Measurements from ENCODE around the gene RPS6KA1. TPM values are rescaled to one million over a fixed set of nuclear protein-coding genes. Genes with fewer than 3 reads are reported as not detected.

The RPS6KA1 gene
- total RNA-seq, 1 experiment from 2014 or later, result 65.5 TPM

DNA sequence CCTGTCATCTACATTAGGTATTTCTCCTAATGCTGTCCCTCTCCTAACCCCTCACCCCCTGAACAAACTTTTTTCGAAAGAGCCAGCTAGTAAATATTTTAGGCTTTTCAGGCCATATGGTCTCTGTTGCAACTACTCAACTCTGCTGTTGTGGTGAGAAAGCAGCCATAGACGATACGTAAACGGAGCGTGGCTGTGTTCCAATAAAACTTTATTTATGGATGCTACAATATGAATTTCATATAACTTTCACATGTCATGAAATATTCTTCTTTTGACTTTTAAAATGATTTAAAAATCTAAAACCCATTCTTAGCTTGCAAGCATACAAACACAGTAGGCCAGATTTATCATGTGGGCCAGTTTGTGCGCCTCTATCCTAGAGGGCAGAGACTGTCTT is 11.2 kb upstream of the RPS6KA1 start:
- H3K4me3 Mint-ChIP-seq, result no peak overlapping the region
- no peaks in the 10 kb centered on the region for H3K27me3 Mint-ChIP-seq (ENCODE audit: low read depth)
- H3K4me1 Mint-ChIP-seq, result peaks cover 9% of the 10 kb centered on the region
- H3K9me3 Mint-ChIP-seq, result no peaks in the 10 kb centered on the region
- ChIA-PET POLR2A (interaction anchor here (0.5 kb wide), 1 partner anchor 267 kb away, joined by 3 read pairs; no protein-coding TSS in a partner anchor), CTCF (interaction anchor here (0.9 kb wide), 1 partner anchor 19 kb away, joined by 3 read pairs; no protein-coding TSS in a partner anchor)
- no peaks in the 10 kb centered on the region for H3K36me3 Mint-ChIP-seq
- DNase-seq (ENCODE audit: low spot score) (no peak), ATAC-seq (no peak)
- no peak overlapping the region for H3K27ac Mint-ChIP-seq
- TF ChIP-seq, protein P1, sequence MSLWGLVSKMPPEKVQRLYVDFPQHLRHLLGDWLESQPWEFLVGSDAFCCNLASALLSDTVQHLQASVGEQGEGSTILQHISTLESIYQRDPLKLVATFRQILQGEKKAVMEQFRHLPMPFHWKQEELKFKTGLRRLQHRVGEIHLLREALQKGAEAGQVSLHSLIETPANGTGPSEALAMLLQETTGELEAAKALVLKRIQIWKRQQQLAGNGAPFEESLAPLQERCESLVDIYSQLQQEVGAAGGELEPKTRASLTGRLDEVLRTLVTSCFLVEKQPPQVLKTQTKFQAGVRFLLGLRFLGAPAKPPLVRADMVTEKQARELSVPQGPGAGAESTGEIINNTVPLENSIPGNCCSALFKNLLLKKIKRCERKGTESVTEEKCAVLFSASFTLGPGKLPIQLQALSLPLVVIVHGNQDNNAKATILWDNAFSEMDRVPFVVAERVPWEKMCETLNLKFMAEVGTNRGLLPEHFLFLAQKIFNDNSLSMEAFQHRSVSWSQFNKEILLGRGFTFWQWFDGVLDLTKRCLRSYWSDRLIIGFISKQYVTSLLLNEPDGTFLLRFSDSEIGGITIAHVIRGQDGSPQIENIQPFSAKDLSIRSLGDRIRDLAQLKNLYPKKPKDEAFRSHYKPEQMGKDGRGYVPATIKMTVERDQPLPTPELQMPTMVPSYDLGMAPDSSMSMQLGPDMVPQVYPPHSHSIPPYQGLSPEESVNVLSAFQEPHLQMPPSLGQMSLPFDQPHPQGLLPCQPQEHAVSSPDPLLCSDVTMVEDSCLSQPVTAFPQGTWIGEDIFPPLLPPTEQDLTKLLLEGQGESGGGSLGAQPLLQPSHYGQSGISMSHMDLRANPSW (CRISPR knock-in tag; conservative IDR thresholded peaks at IDR 0.05; ENCODE audit: low read depth), result no peak
- TF ChIP-seq, protein P2, sequence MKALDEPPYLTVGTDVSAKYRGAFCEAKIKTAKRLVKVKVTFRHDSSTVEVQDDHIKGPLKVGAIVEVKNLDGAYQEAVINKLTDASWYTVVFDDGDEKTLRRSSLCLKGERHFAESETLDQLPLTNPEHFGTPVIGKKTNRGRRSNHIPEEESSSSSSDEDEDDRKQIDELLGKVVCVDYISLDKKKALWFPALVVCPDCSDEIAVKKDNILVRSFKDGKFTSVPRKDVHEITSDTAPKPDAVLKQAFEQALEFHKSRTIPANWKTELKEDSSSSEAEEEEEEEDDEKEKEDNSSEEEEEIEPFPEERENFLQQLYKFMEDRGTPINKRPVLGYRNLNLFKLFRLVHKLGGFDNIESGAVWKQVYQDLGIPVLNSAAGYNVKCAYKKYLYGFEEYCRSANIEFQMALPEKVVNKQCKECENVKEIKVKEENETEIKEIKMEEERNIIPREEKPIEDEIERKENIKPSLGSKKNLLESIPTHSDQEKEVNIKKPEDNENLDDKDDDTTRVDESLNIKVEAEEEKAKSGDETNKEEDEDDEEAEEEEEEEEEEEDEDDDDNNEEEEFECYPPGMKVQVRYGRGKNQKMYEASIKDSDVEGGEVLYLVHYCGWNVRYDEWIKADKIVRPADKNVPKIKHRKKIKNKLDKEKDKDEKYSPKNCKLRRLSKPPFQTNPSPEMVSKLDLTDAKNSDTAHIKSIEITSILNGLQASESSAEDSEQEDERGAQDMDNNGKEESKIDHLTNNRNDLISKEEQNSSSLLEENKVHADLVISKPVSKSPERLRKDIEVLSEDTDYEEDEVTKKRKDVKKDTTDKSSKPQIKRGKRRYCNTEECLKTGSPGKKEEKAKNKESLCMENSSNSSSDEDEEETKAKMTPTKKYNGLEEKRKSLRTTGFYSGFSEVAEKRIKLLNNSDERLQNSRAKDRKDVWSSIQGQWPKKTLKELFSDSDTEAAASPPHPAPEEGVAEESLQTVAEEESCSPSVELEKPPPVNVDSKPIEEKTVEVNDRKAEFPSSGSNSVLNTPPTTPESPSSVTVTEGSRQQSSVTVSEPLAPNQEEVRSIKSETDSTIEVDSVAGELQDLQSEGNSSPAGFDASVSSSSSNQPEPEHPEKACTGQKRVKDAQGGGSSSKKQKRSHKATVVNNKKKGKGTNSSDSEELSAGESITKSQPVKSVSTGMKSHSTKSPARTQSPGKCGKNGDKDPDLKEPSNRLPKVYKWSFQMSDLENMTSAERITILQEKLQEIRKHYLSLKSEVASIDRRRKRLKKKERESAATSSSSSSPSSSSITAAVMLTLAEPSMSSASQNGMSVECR (CRISPR knock-in tag; IDR thresholded peaks at IDR 0.05; ENCODE audit: borderline replicate concordance), result no peak
- TF ChIP-seq, protein P3, sequence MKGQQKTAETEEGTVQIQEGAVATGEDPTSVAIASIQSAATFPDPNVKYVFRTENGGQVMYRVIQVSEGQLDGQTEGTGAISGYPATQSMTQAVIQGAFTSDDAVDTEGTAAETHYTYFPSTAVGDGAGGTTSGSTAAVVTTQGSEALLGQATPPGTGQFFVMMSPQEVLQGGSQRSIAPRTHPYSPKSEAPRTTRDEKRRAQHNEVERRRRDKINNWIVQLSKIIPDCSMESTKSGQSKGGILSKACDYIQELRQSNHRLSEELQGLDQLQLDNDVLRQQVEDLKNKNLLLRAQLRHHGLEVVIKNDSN (CRISPR knock-in tag; IDR thresholded peaks at IDR 0.05), result no peak
- TF ChIP-seq ZNF416 (CRISPR knock-in tag; IDR thresholded peaks at IDR 0.05), result no peak
- no peak for TF ChIP-seq CREB1 (CRISPR knock-in tag; IDR thresholded peaks at IDR 0.05)
- no peak for TF ChIP-seq FOXJ3 (CRISPR knock-in tag; IDR thresholded peaks at IDR 0.05; ENCODE audit: borderline replicate concordance)
- no peak for TF ChIP-seq ESRRA (CRISPR knock-in tag; IDR thresholded peaks at IDR 0.05; ENCODE audit: borderline replicate concordance)
- TF ChIP-seq, protein P4, sequence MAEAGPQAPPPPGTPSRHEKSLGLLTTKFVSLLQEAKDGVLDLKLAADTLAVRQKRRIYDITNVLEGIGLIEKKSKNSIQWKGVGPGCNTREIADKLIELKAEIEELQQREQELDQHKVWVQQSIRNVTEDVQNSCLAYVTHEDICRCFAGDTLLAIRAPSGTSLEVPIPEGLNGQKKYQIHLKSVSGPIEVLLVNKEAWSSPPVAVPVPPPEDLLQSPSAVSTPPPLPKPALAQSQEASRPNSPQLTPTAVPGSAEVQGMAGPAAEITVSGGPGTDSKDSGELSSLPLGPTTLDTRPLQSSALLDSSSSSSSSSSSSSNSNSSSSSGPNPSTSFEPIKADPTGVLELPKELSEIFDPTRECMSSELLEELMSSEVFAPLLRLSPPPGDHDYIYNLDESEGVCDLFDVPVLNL (CRISPR knock-in tag; IDR thresholded peaks at IDR 0.05; ENCODE audit: borderline replicate concordance, low read depth), result no peak
- TF ChIP-seq ZNF232 (CRISPR knock-in tag; IDR thresholded peaks at IDR 0.05), result no peak

DNA sequence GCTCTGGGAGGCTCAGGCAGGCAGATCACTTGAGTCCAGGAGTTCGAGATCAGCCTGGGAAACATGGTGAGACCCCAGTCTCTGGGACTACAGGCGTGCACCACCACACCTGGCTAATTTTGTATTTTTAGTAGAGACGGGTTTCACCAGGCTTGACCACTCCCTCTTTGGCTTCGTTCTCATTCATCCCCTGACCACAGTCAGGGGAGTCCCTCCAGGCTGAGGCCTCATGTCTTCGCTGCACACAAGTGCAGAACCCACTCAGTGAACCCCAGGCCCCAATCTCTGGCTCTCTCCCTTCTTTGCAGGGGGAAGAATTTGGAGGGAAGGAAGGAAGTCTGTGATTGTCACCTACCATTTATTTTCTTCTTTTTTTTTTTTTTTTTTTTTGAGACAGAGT is 9.2 kb upstream of the RPS6KA1 start:
- peaks cover 13% of the 10 kb centered on the region for H3K27me3 Mint-ChIP-seq (ENCODE audit: low read depth)
- POLR2A ChIA-PET, result interaction anchor here (0.7 kb wide), 1 partner anchor 157 kb away, joined by 5 read pairs; no protein-coding TSS in a partner anchor
- TF ChIP-seq, protein P5, sequence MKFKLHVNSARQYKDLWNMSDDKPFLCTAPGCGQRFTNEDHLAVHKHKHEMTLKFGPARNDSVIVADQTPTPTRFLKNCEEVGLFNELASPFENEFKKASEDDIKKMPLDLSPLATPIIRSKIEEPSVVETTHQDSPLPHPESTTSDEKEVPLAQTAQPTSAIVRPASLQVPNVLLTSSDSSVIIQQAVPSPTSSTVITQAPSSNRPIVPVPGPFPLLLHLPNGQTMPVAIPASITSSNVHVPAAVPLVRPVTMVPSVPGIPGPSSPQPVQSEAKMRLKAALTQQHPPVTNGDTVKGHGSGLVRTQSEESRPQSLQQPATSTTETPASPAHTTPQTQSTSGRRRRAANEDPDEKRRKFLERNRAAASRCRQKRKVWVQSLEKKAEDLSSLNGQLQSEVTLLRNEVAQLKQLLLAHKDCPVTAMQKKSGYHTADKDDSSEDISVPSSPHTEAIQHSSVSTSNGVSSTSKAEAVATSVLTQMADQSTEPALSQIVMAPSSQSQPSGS (CRISPR knock-in tag; IDR thresholded peaks at IDR 0.05; ENCODE audit: borderline replicate concordance, low read depth), result no peak
- TF ChIP-seq, protein P1 (CRISPR knock-in tag; conservative IDR thresholded peaks at IDR 0.05; ENCODE audit: low read depth), result no peak
- peaks cover 9% of the 10 kb centered on the region for H3K4me1 Mint-ChIP-seq
- H3K4me3 Mint-ChIP-seq, result no peak overlapping the region
- CTCF ChIA-PET, result no interaction called here
- ATAC-seq (no peak), DNase-seq (ENCODE audit: low spot score) (no peak)
- H3K27ac Mint-ChIP-seq, result no peak overlapping the region; the same call in 1 of the 2 replicates
- H3K36me3 Mint-ChIP-seq, result no peaks in the 10 kb centered on the region
- no peaks in the 10 kb centered on the region for H3K9me3 Mint-ChIP-seq

Data from WTC11 (cell line).